Hematopoietic multipotent progenitor cell (in vitro differentiated cells): ENCODE results near the gene FAM184A. TPM values are rescaled to one million over a fixed set of nuclear protein-coding genes. Genes with fewer than 3 reads are reported as not detected.

Experiments
- DNase-seq, 3 donors: peaks; one replicate each; pipeline ENCODE4 v3.0.0-alpha.2; 2011 to 2015; ENCODE audit warnings: low read depth in 2 of 3, low spot score in 2 of 3
- total RNA-seq: library from RNA; depleted of rRNA; stranded (reverse); fragments of >200 nt; gene quantifications from one replicate; pipeline ENCODE4 v1.2.3, GENCODE V29; 2012

FAM184A gene
- total RNA-seq, 1 donor: 0.27 TPM

DNA sequence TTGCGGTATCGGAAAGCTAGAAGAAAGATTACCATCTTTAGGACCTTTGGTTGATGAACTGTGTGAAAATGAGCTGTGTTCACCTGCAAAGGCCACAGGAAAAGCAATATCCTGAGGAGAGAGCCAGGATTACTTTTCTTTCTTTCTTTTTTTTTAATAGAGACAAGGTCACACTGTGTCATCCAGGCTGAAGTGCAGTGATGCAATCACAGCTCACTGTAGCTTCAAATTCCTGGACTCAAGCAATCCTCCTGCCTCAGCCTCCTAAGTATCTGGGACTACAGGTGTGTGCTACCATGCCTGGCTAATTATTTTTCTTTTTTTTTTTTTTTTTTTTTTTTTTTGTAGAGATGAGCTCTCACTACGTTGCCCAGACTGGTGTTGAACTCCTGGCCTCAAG, 17.2 kb downstream of the FAM184A start:
- DNase-seq: no peak

DNA sequence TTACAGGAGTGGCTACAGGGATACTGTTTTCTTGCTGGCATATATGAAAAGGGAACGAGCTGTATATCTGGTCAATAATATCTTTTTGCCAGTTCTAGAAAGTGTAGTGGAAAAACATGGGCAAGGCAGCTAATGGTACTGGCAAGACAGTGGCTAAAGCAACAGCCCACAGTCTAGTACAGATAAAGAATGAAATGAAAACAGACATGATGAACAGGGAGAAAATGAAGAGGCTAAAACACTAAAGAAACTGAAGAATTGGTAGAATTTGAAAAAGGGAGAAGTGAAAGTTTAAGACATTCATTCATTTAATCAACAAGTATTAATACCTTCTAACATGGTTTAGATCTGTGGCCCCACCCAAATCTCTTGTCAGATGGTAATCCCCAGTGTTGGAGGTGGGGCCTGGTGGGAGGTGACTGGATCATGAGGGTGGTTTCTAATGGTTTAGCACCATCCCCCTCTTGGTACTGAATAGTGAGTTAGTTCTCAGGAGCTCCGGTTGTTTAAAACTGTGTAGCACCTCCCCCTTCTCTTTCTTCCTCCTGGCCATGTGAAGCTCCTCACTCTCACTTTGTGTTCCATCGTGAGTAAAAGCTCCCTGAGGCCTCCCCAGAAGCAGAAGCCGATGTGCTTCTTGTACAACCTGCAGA, 18.1 kb downstream of the FAM184A start:
- no peak for DNase-seq

DNA sequence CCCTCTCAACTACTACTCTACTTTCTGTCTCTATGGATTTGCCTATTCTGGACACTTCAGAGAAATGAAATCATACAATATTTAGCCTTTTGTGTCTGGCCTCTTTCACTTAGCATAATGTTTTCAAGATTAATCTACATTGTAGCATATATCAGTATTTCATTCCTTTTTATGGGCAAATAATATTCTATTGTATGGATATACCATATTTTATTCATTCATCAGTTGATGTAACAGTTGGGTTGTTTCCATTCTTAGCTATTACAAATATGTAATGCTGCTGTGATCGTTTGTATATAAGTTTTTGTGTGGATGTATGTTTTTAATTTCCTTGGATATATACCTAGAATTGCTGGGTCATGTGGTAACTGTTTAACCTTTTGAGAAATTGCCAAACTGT, 23.4 kb downstream of the FAM184A start:
- no peak for DNase-seq

- no peak for DNase-seq
Measured at GRCh38 chr6:119052987-119053386, 25.5 kb downstream of the FAM184A start.

DNA sequence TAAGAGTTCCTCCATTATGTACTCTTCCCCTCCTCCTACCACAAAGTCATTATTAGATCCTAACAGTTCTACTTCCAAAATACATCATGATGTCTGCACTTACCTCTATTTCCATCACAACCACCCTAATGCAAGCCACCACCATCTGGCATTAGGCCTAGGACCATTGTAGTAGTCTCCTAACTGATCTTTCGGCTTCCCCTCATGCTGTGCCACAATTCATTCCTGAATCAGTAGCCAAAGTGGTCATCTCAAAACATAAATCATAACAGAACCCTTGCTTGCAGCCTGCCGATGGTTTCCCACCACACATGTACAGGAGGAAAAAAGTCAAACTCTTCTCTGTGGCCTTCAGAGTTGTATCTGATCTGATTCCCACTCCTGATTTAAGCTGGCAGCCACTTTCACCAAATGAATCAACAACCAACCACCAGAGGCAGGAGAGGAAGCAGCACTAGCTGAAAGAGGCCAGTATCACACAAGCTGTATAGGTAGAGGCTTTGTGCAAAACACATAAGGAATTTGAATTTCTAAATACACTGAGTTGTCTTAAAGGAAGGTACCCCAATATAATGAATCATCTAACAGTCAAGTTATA, 26.1 kb downstream of the FAM184A start:
- DNase-seq: no peak

DNA sequence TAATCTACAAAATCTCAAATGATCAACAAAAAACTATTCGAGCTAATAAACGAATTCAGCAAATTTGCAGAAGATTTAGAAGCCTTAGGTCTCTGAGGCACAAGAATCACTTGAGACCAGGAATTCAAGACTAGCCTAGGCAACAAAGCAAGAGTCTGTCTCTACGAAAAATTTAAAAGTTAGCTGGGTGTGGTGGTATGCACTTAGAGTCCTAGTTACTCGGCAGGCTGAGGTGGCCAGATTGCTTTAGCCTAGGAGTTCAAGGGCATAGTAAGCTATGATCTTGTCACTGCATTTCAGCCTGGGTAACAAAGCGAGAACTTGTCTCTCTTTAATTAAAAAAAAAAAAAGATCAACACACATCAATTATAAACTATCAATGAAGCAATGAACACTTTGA, 34.2 kb downstream of the FAM184A start:
- no peak for DNase-seq

DNA sequence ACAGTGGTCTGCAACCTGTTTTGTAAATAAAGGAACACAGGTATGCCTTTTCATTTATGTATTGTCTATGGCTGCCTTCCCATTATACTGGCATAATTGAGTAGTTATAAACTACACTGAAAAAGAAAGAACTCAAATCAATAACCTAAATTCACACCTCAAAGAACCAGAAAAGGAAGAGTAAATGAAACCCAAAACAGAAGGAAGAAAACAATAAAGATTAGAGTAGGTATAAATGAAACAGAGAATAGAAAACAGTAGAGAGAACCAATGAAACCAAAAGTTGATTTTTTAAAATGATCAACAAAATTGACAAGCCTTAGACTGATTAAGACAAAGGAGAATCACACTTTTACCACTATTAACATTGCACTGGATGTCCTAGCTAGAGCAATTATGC, 34.7 kb downstream of the FAM184A start:
- DNase-seq: no peak

GRCh38 chr6:119043265-119043664, 35.2 kb downstream of the FAM184A start:
- DNase-seq: no peak

DNA sequence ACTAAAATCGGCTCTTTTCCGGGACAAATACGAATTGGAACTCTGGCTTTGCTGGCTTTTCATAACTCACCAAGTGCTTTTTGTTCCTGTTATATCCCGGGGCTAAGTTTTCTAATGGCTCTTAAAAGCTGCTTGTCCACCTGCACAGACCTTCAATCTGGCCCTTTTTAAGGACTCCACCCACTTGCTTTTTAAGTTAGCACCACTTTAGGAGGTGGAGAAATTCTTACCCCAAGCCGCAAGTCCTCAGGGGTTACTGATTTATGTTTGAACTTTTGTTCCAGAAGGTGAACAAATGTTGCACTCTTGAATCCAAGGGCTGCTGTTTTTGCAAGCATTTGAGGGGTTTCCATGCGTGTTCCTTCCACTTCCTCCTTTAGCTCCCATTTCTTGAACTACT, 37.8 kb downstream of the FAM184A start:
- DNase-seq: no peak

GRCh38 chr6:119040229-119040628, 38.2 kb downstream of the FAM184A start:
- no peak for DNase-seq

- no peak for DNase-seq
Measured at GRCh38 chr6:119037941-119038623, 40.4 kb downstream of the FAM184A start.

GRCh38 chr6:119037264-119037663, 41.2 kb downstream of the FAM184A start:
- DNase-seq: no peak

DNA sequence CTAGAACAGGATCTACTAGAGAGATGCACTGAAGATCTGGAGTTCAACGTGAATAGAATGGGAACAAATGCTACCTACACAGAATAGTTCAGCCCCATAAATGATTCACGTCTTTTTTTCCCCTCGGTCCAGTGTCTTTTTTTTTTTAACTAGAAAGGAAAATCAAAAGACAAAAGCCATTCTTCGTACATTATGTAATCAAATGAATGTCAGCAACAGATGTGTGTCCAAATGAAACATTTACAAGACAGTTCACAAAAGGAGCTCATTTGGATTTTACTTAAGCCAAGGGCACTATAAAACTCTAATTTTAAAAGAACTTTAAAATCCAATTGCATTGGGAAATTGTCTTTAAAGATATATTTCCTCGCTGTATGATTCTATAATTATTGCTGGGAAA, 42.4 kb downstream of the FAM184A start:
- no peak for DNase-seq

- no peak for DNase-seq
Measured at GRCh38 chr6:119035459-119035858, 43.0 kb downstream of the FAM184A start.

GRCh38 chr6:119034827-119035458, 43.5 kb downstream of the FAM184A start:
- no peak for DNase-seq

DNA sequence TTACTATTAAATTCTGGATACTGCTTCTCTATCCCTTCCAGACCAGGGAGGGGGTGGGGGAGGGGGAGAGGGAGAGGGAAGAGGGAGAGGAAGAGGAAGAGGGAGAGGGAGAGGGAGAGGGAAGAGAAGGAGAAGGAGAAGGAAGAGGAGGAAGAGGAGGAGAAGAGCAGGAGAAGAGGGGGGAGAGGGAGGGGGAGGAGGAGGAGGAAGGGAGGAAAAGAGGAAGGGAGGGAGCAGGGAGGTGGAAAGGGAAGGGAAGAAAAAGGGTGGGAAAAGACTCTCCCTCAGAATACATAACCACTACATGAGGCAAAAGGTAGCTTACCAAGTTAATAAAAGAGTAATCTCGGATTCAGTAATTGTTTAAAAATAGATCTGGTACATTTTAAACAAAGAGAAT, 46.0 kb downstream of the FAM184A start:
- DNase-seq: no peak

DNA sequence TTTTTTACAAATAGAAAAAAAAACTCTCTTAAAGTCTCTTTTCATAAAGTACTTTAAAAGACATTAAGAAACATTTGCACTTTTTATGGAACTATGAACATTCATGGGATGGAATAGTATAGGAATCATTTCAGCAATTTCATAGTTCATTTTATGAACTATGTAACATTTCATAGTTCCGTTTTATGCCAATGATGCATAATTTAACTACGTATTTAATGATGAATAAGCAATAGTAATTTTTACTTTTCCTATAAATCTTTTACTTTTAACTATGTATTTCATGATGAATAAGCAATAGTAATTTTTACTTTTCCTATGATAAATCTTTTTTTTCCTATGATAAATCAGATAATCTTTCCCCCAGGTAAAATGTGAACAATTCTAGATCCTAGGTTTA, 47.7 kb downstream of the FAM184A start:
- DNase-seq: no peak

GRCh38 chr6:119028091-119028490, 50.4 kb downstream of the FAM184A start:
- no peak for DNase-seq

GRCh38 chr6:119027465-119027864, 51.0 kb downstream of the FAM184A start:
- DNase-seq: no peak

DNA sequence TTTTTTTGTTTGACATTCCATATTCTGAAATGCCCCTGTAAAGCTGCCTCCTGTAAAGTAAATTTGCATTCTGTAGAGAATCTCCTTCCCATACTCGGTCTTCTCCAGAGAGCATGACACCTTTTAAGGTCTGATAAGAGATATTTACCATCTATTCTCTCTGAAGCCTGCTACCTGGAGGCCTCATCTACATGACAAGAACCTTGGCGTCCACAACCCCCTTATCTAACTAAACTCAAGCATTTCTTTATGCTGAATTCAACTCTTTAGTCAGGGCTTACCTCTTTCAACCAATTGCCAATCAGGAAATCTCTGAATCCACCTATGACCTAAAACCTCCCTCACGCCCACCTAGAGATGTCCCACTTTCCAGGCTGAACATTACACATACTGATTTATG, 51.6 kb downstream of the FAM184A start:
- DNase-seq: no peak

- no peak for DNase-seq
Measured at GRCh38 chr6:119025793-119026192, 52.7 kb downstream of the FAM184A start.

- DNase-seq: no peak
Measured at GRCh38 chr6:119024111-119024510, 54.4 kb downstream of the FAM184A start.
